SK-N-SH (cell line): ENCODE data around the gene PBX3. TPM values are rescaled to one million over a fixed set of nuclear protein-coding genes. Genes with fewer than 3 reads are reported as not detected.
A peak's percentile ranks its signal among the peaks of the same experiment; 100 is the strongest.

Source experiments
- CTCF ChIA-PET: fragments of 300-600, 350-600 bp; formaldehyde crosslinking; extraction: SDS; loops from one replicate; lab custom pipeline; 2021; lab: Yijun Ruan, JAX
- POLR2A ChIA-PET: fragments of 350-600 bp; sonication (Branson Sonifier 250); formaldehyde crosslinking; extraction: SDS; loops from one replicate; lab custom pipeline; 2020; ENCODE audit warnings: antibody characterized with exemption, inconsistent platforms; lab: Yijun Ruan, JAX
- DNase-seq: peaks from one replicate; pipeline ENCODE4 v3.0.0; 2012
- H2AFZ ChIP-seq: fragments of 200-600 bp; sonication (generic); 2 replicates; pipeline ENCODE4 v1.8.1; 2016; ENCODE audit warnings: antibody characterized with exemption, mild to moderate bottlenecking, low read depth
- H3F3A ChIP-seq: fragments of 200-600 bp; sonication (generic); replicated peaks from 2 replicates; pipeline ENCODE3; 2016; ENCODE audit warnings: antibody characterized with exemption, mild to moderate bottlenecking; ENCODE audit not compliant: insufficient read depth
- H3K27ac ChIP-seq, 2 experiments: fragments of 200-500 bp in 1 of 2; fragments of 200-600 bp in 1 of 2; sonication (Bioruptor generic) in 1 of 2; sonication (generic), shearing (Covaris generic) in 1 of 2; 2 replicates each; pipeline versions ENCODE4 v1.5.1 to v1.6.1; 2014 to 2016; ENCODE audit warnings: low read depth in 2 of 2, inconsistent platforms in 1 of 2, low read length in 1 of 2, mild to moderate bottlenecking in 1 of 2, mixed read lengths in 1 of 2
- H3K27me3 ChIP-seq: fragments of 200-600 bp; sonication (generic), shearing (Covaris generic); 2 replicates; pipeline ENCODE4 v1.6.1; 2016; ENCODE audit warnings: mixed run types; ENCODE audit not compliant: insufficient read depth
- H3K36me3 ChIP-seq, 2 experiments: fragments of 200-500 bp in 1 of 2; fragments of 200-600 bp in 1 of 2; sonication (Bioruptor generic) in 1 of 2; sonication (generic) in 1 of 2; replicated peaks in 1 of 2; 2 replicates each; pipeline versions ENCODE3 to v1.5.1; 2014 to 2016; ENCODE audit warnings: low read length in 1 of 2, mild to moderate bottlenecking in 1 of 2; ENCODE audit not compliant: insufficient read depth in 2 of 2, control insufficient read depth in 1 of 2
- H3K4me1 ChIP-seq, 2 experiments: fragments of 200-500 bp in 1 of 2; fragments of 200-600 bp in 1 of 2; sonication (Bioruptor generic) in 1 of 2; sonication (generic), shearing (Covaris generic) in 1 of 2; 2 replicates each; pipeline versions ENCODE4 v1.5.1 to v1.6.1; 2014 to 2016; ENCODE audit warnings: low read depth in 1 of 2, low read length in 1 of 2, mixed run types in 1 of 2; ENCODE audit not compliant: insufficient read depth in 2 of 2, control insufficient read depth in 1 of 2
- H3K4me2 ChIP-seq: fragments of 200-600 bp; sonication (generic), shearing (Covaris generic); 2 replicates; pipeline ENCODE4 v1.6.1; 2017; ENCODE audit warnings: mixed run types
- H3K4me3 ChIP-seq, 2 experiments: fragments of 200-500 bp in 1 of 2; fragments of 200-600 bp in 1 of 2; sonication (Bioruptor generic) in 1 of 2; sonication (generic), shearing (Covaris generic) in 1 of 2; 2 replicates each; pipeline versions ENCODE4 v1.5.1 to v1.8.1; 2014 to 2016; ENCODE audit warnings: low read depth in 2 of 2, inconsistent platforms in 1 of 2, low read length in 1 of 2, mild to moderate bottlenecking in 1 of 2, mixed read lengths in 1 of 2, moderate library complexity in 1 of 2
- H3K79me2 ChIP-seq: fragments of 200-600 bp; sonication (generic); 2 replicates; pipeline ENCODE4 v1.8.1; 2017; ENCODE audit warnings: mild to moderate bottlenecking; ENCODE audit not compliant: insufficient read depth
- H3K9ac ChIP-seq: fragments of 200-600 bp; sonication (generic); 2 replicates; pipeline ENCODE4 v1.6.1; 2017; ENCODE audit warnings: mixed run types
- H3K9me2 ChIP-seq: fragments of 200-600 bp; sonication (generic); 2 replicates; pipeline ENCODE4 v1.6.1; 2017; ENCODE audit warnings: mixed run types
- H3K9me3 ChIP-seq: fragments of 200-600 bp; sonication (generic); 2 replicates; pipeline ENCODE4 v1.6.1; 2017; ENCODE audit warnings: mixed run types, mild to moderate bottlenecking, moderate library complexity
- H4K20me1 ChIP-seq: fragments of 200-600 bp; sonication (generic); 2 replicates; pipeline ENCODE4 v1.6.1; 2017; ENCODE audit warnings: mild to moderate bottlenecking, mixed run types; ENCODE audit not compliant: insufficient read depth
- CHD2 ChIP-seq: fragments of 150-350 bp; IDR thresholded peaks from 2 replicates; pipeline ENCODE4 v1.6.1; 2018; ENCODE audit warnings: low read length; ENCODE audit not compliant: partially characterized antibody
- EP300 ChIP-seq, 2 experiments: IDR thresholded peaks; 2 replicates each; pipeline versions ENCODE4 v1.4.0 to v1.6.1; 2012; ENCODE audit warnings: borderline replicate concordance in 1 of 2, low read depth in 1 of 2, low read length in 1 of 2
- EZH2phosphoT487 ChIP-seq: fragments of 200-600 bp; sonication (generic); IDR thresholded peaks from 2 replicates; pipeline ENCODE4 v1.6.1; 2017; ENCODE audit warnings: low read depth, mixed run types, mild to moderate bottlenecking, antibody characterized with exemption, moderate library complexity, borderline replicate concordance
- FOSL2 ChIP-seq: IDR thresholded peaks from 2 replicates; pipeline ENCODE4 v1.4.0; 2012; ENCODE audit warnings: low read depth, mild to moderate bottlenecking, moderate library complexity, borderline replicate concordance
- FOXM1 ChIP-seq: IDR thresholded peaks from 2 replicates; pipeline ENCODE4 v1.4.0; 2012; ENCODE audit warnings: low read depth, mild to moderate bottlenecking
- GABPA ChIP-seq: IDR thresholded peaks from 2 replicates; pipeline ENCODE4 v1.4.0; 2012; ENCODE audit warnings: low read depth, mild to moderate bottlenecking
- JUND ChIP-seq: IDR thresholded peaks from 2 replicates; pipeline ENCODE4 v1.4.0; 2012
- POLR2AphosphoS5 ChIP-seq: IDR thresholded peaks from 2 replicates; pipeline ENCODE4 v1.6.1; 2012; ENCODE audit warnings: low read depth, low read length
- RAD21 ChIP-seq: IDR thresholded peaks from 2 replicates; pipeline ENCODE4 v1.6.1; 2012; ENCODE audit warnings: mild to moderate bottlenecking, low read length
- RCOR1 ChIP-seq: fragments of 150-350 bp; IDR thresholded peaks from 2 replicates; pipeline ENCODE4 v1.6.1; 2017; ENCODE audit warnings: antibody characterized with exemption, low read length
- RFX5 ChIP-seq: IDR thresholded peaks from 2 replicates; pipeline ENCODE4 v1.6.1; 2012; ENCODE audit warnings: mild to moderate bottlenecking, improper control_type of control experiment, low read length
- SMC3 ChIP-seq: IDR thresholded peaks from 2 replicates; pipeline ENCODE4 v1.6.1; 2012; ENCODE audit warnings: low read depth, low read length, improper control_type of control experiment
- TAF1 ChIP-seq: IDR thresholded peaks from 2 replicates; pipeline ENCODE4 v1.6.1; 2012; ENCODE audit warnings: low read depth, mild to moderate bottlenecking, low read length, moderate library complexity, borderline replicate concordance
- TEAD4 ChIP-seq: IDR thresholded peaks from 2 replicates; pipeline ENCODE4 v1.4.0; 2012; ENCODE audit warnings: mild to moderate bottlenecking, borderline replicate concordance; ENCODE audit not compliant: insufficient read depth
- YY1 ChIP-seq: IDR thresholded peaks from 2 replicates; pipeline ENCODE4 v1.4.0; 2012; ENCODE audit warnings: low read depth, mild to moderate bottlenecking
- whole genome bisulfite sequencing: methylation state at CpG from one replicate; pipeline ENCODE4 v1.1.6; 2017; ENCODE audit warnings: low lambda C conversion rate; 5-methylcytosine and 5-hydroxymethylcytosine counted together
- polyA plus RNA-seq, 3 experiments: library from polyadenylated mRNA; depleted of rRNA; stranded (reverse); fragments of >200 nt; gene quantifications; 2 replicates each; pipeline ENCODE4 v1.2.3, GENCODE V29; 2012
- TF ChIP-seq, protein P1 (sequence below): IDR thresholded peaks from 2 replicates; pipeline ENCODE4; 2012

The PBX3 gene
- polyA plus RNA-seq, 1 of the 3 experiments (the other 2 are of a cell fraction): 73.0 TPM

GRCh38 chr9:125984461-125984860 is 237.3 kb downstream of the PBX3 start:
- H3K27me3 ChIP-seq: no peaks in the 10 kb centered on the region
- no peaks in the 10 kb centered on the region for H3K9me2 ChIP-seq
- ChIA-PET CTCF (interaction anchor here (1.5 kb wide), 1 partner anchor 8 kb away, joined by 3 read pairs; no protein-coding TSS in a partner anchor), POLR2A (no interaction called here)
- no peak overlapping the region for H3K4me2 ChIP-seq
- H3K27ac ChIP-seq: no peak overlapping the region
- no peaks in the 10 kb centered on the region for H3K79me2 ChIP-seq
- no peak overlapping the region for H3K9ac ChIP-seq
- no peaks in the 10 kb centered on the region for H3F3A ChIP-seq
- TF ChIP-seq JUND (no peak), FOXM1 (no peak), RCOR1 (no peak), EZH2phosphoT487 (no peak)
- no peak for DNase-seq
- H3K9me3 ChIP-seq: peaks cover 9% of the 10 kb centered on the region
- WGBS: 69% methylated on average over 2 of the region's 2 CpGs
- H4K20me1 ChIP-seq: no peaks in the 10 kb centered on the region
- peaks cover 0 to 2% of the 10 kb centered on the region in 2 experiments; a peak in 1 of 4 replicates for H3K4me1 ChIP-seq
- H3K36me3 ChIP-seq: no peaks in the 10 kb centered on the region
- no peak overlapping the region for H3K4me3 ChIP-seq
- no peak overlapping the region for H2AFZ ChIP-seq

DNA sequence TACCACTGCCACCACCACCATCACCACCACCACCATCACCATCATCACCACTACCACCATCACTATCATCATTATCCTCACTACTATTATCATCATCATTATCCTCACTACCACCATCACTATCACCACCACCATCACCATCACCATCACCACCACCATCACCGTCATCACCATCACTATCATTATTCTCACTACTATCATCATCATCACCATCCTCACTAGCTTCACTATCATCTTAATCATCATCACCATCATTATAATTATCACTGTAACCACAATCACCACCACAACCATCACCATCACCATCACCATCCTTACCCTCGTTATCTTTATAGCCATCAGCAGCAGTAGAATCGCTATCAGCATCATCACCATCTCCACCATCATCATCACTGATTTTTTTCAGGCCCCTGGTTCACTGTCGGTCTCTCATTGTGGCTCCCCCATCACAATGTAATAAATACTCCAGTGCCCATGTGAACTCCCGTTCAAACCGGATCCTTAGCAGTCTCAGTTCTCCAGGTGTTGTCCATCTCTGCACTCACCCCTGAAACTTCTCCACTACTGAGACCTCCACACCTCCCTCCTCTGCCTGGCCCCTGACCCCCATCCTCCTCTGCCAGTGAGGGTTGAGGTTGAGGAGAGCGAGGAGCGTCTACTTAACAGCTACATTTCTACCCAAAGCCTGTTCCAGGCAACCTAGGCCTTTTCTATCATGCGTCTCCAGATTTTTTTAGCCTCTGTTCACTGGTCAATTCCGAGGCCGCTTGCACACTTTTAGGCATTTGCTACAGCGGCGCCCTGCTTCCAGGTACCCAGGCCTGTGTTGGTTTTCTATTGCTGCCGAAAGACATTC is 238.2 kb downstream of the PBX3 start:
- H2AFZ ChIP-seq: no peak overlapping the region
- TF ChIP-seq FOSL2 (no peak), POLR2AphosphoS5 (no peak), TAF1 (no peak), RAD21 (no peak), TEAD4 (no peak)
- H3K79me2 ChIP-seq: no peaks in the 10 kb centered on the region
- H3K9ac ChIP-seq: no peak overlapping the region
- no peaks in the 10 kb centered on the region for H4K20me1 ChIP-seq
- H3K4me3 ChIP-seq: no peak overlapping the region
- H3K9me3 ChIP-seq: no peaks in the 10 kb centered on the region
- 91% methylated on average over 14 of the region's 14 CpGs for WGBS
- no peaks in the 10 kb centered on the region for H3K36me3 ChIP-seq
- no peak for DNase-seq
- no peak overlapping the region for H3K4me2 ChIP-seq
- H3K27me3 ChIP-seq: no peaks in the 10 kb centered on the region
- H3K27ac ChIP-seq: no peak overlapping the region
- no peaks in the 10 kb centered on the region for H3F3A ChIP-seq
- POLR2A ChIA-PET: no interaction called here
- H3K9me2 ChIP-seq: no peaks in the 10 kb centered on the region
- H3K4me1 ChIP-seq: peaks cover 0 to 7% of the 10 kb centered on the region in 2 experiments; a peak in 1 of 4 replicates
- CTCF ChIA-PET: interaction anchor here (1.5 kb wide), 1 partner anchor 9 kb away, joined by 3 read pairs; no protein-coding TSS in a partner anchor

- ChIA-PET POLR2A (no interaction called here), CTCF (no interaction called here)
- no peaks in the 10 kb centered on the region for H3K9me2 ChIP-seq
- H3K36me3 ChIP-seq: no peaks in the 10 kb centered on the region
- no peaks in the 10 kb centered on the region for H3K27me3 ChIP-seq
- peak; percentile 4 for DNase-seq
- no peak overlapping the region for H3K4me3 ChIP-seq
- 86% methylated on average over 13 of the region's 17 CpGs for WGBS
- no peaks in the 10 kb centered on the region for H3F3A ChIP-seq
- peaks cover 0 to 15% of the 10 kb centered on the region in 2 experiments; a peak in 1 of 4 replicates for H3K4me1 ChIP-seq
- no peak overlapping the region for H3K9ac ChIP-seq
- TF ChIP-seq YY1 (no peak), JUND (no peak), EP300 (IDR thresholded peaks at IDR 0.05; ENCODE audit: borderline replicate concordance in 1 of 2, low read depth in 1 of 2, low read length in 1 of 2) (no peak), GABPA (no peak), SMC3 (no peak), CHD2 (no peak), TAF1 (no peak), RFX5 (no peak)
- TF ChIP-seq, protein P1, sequence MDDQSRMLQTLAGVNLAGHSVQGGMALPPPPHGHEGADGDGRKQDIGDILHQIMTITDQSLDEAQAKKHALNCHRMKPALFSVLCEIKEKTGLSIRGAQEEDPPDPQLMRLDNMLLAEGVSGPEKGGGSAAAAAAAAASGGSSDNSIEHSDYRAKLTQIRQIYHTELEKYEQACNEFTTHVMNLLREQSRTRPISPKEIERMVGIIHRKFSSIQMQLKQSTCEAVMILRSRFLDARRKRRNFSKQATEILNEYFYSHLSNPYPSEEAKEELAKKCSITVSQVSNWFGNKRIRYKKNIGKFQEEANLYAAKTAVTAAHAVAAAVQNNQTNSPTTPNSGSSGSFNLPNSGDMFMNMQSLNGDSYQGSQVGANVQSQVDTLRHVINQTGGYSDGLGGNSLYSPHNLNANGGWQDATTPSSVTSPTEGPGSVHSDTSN: no peak
- no peak overlapping the region for H2AFZ ChIP-seq
- no peaks in the 10 kb centered on the region for H3K79me2 ChIP-seq
- no peak overlapping the region for H3K4me2 ChIP-seq
- no peaks in the 10 kb centered on the region for H4K20me1 ChIP-seq
- H3K27ac ChIP-seq: no peak overlapping the region
- no peaks in the 10 kb centered on the region for H3K9me3 ChIP-seq
Measured at GRCh38 chr9:125985998-125986655, 239.0 kb downstream of the PBX3 start.
